GM12875 (cell line): Measurements from ENCODE around the gene PDE4D.

Source experiments
- H3K4me3 ChIP-seq: one replicate; pipeline ENCODE4 v1.5.1; 2011; ENCODE audit warnings: low read depth, low read length, control low read depth
- TF ChIP-seq, protein P1 (sequence below): IDR thresholded peaks from 2 replicates; pipeline ENCODE4 v1.5.1; 2011; ENCODE audit warnings: low read depth, mild to moderate bottlenecking, control low read depth, inconsistent platforms, low read length, moderate library complexity, borderline replicate concordance; ENCODE audit not compliant: insufficient read depth

The PDE4D gene

DNA sequence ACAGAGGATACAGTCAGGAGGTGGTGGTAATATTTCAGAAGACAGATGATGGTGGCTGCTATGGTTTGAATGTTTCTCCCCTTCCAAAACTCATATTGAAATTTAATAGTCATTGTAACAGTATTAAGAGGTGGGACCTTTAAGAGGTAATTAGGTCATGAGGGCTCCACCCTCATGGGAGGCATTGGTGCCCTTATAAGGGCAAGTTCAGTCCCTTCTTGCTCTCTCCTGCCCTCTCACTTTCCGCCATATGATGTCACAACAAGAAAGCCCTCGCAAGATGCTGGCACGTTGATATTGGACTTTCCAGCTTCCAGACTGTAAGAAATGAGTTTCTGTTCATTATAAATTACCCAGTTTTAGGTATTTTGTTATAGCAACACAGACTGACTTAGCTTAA, 274.9 kb downstream of the PDE4D start:
- TF ChIP-seq, protein P1, sequence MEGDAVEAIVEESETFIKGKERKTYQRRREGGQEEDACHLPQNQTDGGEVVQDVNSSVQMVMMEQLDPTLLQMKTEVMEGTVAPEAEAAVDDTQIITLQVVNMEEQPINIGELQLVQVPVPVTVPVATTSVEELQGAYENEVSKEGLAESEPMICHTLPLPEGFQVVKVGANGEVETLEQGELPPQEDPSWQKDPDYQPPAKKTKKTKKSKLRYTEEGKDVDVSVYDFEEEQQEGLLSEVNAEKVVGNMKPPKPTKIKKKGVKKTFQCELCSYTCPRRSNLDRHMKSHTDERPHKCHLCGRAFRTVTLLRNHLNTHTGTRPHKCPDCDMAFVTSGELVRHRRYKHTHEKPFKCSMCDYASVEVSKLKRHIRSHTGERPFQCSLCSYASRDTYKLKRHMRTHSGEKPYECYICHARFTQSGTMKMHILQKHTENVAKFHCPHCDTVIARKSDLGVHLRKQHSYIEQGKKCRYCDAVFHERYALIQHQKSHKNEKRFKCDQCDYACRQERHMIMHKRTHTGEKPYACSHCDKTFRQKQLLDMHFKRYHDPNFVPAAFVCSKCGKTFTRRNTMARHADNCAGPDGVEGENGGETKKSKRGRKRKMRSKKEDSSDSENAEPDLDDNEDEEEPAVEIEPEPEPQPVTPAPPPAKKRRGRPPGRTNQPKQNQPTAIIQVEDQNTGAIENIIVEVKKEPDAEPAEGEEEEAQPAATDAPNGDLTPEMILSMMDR, result no peak
- no peak overlapping the region for H3K4me3 ChIP-seq

DNA sequence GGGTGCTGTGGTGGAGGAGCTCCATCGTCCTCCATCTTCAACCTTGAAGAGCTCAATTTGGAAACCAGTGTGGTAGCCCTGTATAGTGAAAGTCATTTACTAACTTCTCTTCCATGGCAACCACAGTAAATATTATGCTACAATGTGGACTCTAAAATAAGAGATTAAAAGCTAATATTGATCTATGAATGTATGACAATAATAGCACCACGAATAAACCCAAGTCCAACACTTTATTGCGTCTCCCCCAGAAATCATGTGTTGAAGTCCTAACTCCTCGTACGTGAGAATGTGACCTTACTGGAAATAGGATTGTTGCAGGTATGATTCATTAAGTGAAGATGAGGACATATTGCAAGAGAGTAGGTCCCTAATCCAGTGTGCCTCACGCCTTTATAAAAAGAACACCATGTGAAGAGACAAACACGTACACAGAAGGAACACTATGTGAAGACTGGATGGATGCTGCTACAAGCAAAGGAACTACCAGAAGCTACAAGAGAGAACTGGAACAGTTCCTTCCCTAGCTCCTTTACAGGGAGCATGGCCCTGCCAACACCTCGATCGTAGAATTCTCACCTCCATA, 276.2 kb downstream of the PDE4D start:
- TF ChIP-seq, protein P1, result no peak
- H3K4me3 ChIP-seq, result no peak overlapping the region

DNA sequence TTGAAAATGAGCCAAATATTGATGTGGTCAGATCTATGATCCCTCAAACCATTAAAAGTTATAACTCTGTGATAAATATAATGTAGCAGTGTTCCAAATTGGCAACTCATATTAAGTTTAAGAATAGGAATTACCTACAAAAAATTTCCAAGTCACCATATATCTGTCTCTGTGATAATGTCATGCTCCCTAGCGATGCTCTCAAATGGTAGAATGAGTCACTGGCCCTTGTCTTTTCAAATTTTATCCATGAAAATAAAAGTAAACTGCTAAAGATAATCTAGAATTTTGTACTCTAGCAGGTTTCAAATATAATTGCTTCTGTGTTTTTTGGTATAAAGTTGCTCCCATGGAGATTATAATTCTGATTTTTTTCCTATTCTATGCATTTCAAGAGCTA, 277.1 kb downstream of the PDE4D start:
- H3K4me3 ChIP-seq, result no peak overlapping the region
- TF ChIP-seq, protein P1, result no peak

DNA sequence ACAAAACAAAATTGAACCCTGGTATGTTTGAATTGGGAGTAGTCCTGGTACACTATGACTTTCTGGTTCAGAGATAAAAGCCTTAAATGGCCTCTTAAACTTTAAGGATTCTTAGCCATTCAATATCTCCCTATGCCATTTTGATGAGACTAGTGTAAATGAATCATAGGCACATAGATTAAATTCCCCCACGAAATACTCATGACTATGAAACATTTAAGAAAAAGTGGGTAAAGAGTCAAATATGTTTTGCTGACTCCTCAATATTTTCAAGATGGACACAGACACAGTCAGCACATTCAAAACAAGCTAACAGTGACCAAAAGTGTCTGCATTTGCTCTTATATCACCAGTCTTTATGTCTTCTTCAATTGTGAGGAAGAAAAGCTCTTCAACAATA, 278.3 kb downstream of the PDE4D start:
- TF ChIP-seq, protein P1, result no peak

DNA sequence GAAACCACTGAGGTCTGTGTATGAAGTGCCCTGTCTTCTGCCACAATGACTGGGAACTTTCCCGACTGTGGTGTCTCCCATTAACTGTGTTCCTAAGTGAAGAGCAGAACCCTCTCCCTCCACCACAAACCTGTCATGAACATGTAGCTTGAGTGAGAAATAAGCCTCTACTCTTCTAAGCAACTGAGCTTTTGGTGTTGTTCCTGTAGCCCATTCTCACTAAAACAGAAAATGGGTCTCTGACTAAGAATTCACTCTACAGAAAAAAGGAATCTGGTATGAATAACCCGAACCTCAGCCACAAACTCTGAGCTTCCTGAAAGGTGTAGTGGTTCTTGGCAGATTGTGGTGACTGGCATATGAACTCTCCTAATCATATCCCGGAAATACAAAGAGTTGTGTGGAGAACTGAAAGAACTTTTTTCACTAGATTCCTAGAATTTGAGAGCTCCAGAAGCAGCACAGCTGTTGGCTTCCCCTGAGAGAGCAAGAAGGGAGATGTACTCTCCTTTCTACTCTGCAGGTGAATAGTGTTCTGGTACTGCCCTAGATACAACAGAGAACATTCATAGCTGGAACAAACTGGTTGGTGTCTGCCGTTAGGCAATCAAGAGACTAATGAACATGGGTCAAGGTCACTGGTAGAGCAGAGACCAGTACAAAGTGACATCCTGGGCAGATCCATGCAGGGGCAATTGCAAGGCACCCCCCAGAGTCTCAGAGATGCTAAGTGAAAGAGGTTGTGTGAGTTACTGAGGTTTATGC, 283.8 kb downstream of the PDE4D start:
- TF ChIP-seq, protein P1, result no peak
- H3K4me3 ChIP-seq, result no peak overlapping the region

More for the DNA sequence above, 278.3 kb downstream of the PDE4D start:
- H3K4me3 ChIP-seq, result no peak overlapping the region

DNA sequence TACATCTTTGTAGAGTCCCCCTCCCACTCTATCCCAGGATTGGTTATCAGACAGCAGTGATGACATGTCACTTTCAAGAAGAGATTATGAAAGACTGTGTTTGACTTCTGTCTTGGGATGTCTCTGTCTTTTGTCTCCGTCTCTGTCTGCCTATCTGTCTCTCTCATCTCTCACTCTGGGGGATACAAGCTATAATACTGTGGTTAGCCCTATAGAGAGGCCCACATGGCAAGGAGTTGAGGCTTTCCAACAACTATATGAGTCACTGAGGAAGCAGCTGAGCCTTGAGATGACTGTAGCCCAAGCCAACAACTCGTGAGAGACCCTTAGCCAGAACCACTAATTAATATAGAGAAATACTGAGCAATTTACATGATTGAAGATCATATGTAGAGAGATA, 284.8 kb downstream of the PDE4D start:
- no peak overlapping the region for H3K4me3 ChIP-seq
- TF ChIP-seq, protein P1, result no peak

DNA sequence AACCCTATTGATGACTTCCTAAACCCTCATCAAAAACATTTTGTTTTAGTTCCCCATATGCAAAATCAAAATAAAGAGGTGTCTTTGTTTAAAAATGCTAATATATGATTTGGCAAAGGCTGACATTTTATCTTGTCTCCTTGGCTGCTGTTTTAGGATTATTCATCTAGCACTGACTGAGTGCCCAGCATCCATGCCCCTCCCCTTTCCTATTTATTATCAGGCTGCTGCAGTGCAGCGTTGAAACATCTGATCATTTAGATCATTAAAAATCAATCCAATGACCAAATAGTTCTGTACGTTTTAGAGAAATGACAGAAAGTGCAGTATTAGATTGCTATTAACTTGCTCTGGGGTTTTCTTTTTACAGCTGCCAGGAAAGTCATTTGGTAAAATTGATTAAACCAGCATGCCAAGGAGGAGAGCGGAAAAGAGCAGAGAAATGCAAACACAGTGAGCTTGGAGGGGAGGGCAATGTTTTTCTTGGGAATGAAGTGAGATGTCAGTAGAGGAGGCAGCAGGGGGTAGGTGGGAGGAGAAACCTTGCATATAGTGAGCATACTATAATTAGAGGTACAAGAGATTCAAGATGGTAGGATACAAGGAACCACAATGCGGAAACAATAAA, 286.3 kb downstream of the PDE4D start:
- TF ChIP-seq, protein P1, result no peak
- H3K4me3 ChIP-seq, result no peak overlapping the region
